ENCODE results near the gene TBC1D3. TPM values are rescaled to one million over a fixed set of nuclear protein-coding genes. Genes with fewer than 3 reads are reported as not detected.
"Not testable (repeated sequence)": the region's sequence is repeated elsewhere in the genome, so short reads cannot be mapped to it uniquely, and the experiment has no call there.

The TBC1D3 gene
- not detected for total RNA-seq
- long read RNA-seq, partial matches to known transcripts, result 6 of 17 reads
- long read RNA-seq, other reads (novel, unspliced or antisense), result 11 of 17 reads

- intact Hi-C loops (cut with DNase I); H3K36me3 ChIP-seq; DNase-seq; H3K4me1 ChIP-seq; H3K4me3 ChIP-seq; H3K27ac ChIP-seq; ATAC-seq; H3K9me3 ChIP-seq; H3K27me3 ChIP-seq (ENCODE audit: low read depth): not testable (repeated sequence)
Measured at GRCh38 chr17:38192455-38192854, at the start of gene TBC1D3. Gene TBC1D3 (minus strand): TSS chr17:38192555. CDS start chr17:38191029, 1,526 bp downstream.

GRCh38 chr17:38232790-38233189 is 40.4 kb upstream of the TBC1D3 start:
- H3K9me3 ChIP-seq; H3K4me1 ChIP-seq; H3K4me3 ChIP-seq; H3K27me3 ChIP-seq (ENCODE audit: low read depth); H3K36me3 ChIP-seq; intact Hi-C loops (cut with DNase I); DNase-seq; H3K27ac ChIP-seq: not testable (repeated sequence)
- ATAC-seq, result peak in 1 of 2 donors; percentile 50

GRCh38 chr17:38225844-38226495 is 33.6 kb upstream of the TBC1D3 start:
- DNase-seq, H3K27ac ChIP-seq: not testable (repeated sequence)
- peak in 1 of 2 donors; percentile 17 for ATAC-seq

GRCh38 chr17:38220867-38221266 is 28.5 kb upstream of the TBC1D3 start:
- ATAC-seq; H3K36me3 ChIP-seq; H3K27ac ChIP-seq; H3K27me3 ChIP-seq (ENCODE audit: low read depth); H3K4me3 ChIP-seq; intact Hi-C loops (cut with DNase I); H3K4me1 ChIP-seq; DNase-seq; H3K9me3 ChIP-seq: not testable (repeated sequence)

More at GRCh38 chr17:38225844-38226495, 33.6 kb upstream of the TBC1D3 start:
- intact Hi-C loops (cut with DNase I); H3K4me3 ChIP-seq; H3K27me3 ChIP-seq (ENCODE audit: low read depth); H3K36me3 ChIP-seq; H3K4me1 ChIP-seq; H3K9me3 ChIP-seq: not testable (repeated sequence)

GRCh38 chr17:38200271-38200670 is 7.9 kb upstream of the TBC1D3 start:
- H3K36me3 ChIP-seq; DNase-seq; H3K9me3 ChIP-seq; H3K4me3 ChIP-seq; H3K27me3 ChIP-seq (ENCODE audit: low read depth); H3K4me1 ChIP-seq; intact Hi-C loops (cut with DNase I); H3K27ac ChIP-seq; ATAC-seq: not testable (repeated sequence)

DNA sequence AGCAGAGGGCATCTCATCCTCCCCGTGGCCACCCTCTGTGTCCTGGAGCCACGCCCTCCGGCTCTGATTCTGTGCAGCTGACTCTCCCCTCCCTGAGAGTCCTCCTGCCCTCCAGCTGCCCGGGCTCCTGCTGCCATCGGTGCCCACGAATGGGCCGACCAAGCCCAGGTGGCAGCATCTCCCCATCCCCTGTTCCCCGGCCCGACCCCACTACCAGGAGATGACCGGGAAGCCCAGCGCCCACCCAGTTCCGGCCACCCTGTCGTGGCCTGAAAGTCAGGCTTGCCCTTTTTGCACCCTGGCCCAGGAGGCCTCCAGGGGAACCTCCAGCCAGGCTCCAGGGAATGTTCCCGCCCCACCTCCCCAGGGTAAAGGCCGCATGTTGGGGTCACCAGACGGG is 57.5 kb downstream of the TBC1D3 start:
- DNase-seq; H3K4me1 ChIP-seq; H3K36me3 ChIP-seq; H3K27ac ChIP-seq; H3K4me3 ChIP-seq; H3K9me3 ChIP-seq; H3K27me3 ChIP-seq (ENCODE audit: low read depth); intact Hi-C loops (cut with DNase I); ATAC-seq: not testable (repeated sequence)

Other genes starting within 250 kb of the TBC1D3 start
- 20.7 TPM for gene TBC1D3L, start 203.5 kb downstream of the TBC1D3 start, total RNA-seq
- 0.92 TPM for gene TBC1D3D, start 188.6 kb downstream of the TBC1D3 start, total RNA-seq
- gene TBC1D3C, start 123.9 kb downstream of the TBC1D3 start, total RNA-seq, result 0.38 TPM
- not detected for gene TBC1D3E, start 64.6 kb downstream of the TBC1D3 start, total RNA-seq
- 26.7 TPM for gene MRPL45, start 104.6 kb upstream of the TBC1D3 start, total RNA-seq
- gene GPR179, start 151.4 kb upstream of the TBC1D3 start, total RNA-seq, result 0.15 TPM
- 23.0 TPM for gene SOCS7, start 159.3 kb upstream of the TBC1D3 start, total RNA-seq
- 48.4 TPM for gene ARHGAP23, start 235.9 kb upstream of the TBC1D3 start, total RNA-seq